ENCODE data around the gene ITGA11.
A peak's percentile ranks its signal among the peaks of the same experiment; 100 is the strongest.

The ITGA11 gene, protein sequence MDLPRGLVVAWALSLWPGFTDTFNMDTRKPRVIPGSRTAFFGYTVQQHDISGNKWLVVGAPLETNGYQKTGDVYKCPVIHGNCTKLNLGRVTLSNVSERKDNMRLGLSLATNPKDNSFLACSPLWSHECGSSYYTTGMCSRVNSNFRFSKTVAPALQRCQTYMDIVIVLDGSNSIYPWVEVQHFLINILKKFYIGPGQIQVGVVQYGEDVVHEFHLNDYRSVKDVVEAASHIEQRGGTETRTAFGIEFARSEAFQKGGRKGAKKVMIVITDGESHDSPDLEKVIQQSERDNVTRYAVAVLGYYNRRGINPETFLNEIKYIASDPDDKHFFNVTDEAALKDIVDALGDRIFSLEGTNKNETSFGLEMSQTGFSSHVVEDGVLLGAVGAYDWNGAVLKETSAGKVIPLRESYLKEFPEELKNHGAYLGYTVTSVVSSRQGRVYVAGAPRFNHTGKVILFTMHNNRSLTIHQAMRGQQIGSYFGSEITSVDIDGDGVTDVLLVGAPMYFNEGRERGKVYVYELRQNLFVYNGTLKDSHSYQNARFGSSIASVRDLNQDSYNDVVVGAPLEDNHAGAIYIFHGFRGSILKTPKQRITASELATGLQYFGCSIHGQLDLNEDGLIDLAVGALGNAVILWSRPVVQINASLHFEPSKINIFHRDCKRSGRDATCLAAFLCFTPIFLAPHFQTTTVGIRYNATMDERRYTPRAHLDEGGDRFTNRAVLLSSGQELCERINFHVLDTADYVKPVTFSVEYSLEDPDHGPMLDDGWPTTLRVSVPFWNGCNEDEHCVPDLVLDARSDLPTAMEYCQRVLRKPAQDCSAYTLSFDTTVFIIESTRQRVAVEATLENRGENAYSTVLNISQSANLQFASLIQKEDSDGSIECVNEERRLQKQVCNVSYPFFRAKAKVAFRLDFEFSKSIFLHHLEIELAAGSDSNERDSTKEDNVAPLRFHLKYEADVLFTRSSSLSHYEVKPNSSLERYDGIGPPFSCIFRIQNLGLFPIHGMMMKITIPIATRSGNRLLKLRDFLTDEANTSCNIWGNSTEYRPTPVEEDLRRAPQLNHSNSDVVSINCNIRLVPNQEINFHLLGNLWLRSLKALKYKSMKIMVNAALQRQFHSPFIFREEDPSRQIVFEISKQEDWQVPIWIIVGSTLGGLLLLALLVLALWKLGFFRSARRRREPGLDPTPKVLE

DNA sequence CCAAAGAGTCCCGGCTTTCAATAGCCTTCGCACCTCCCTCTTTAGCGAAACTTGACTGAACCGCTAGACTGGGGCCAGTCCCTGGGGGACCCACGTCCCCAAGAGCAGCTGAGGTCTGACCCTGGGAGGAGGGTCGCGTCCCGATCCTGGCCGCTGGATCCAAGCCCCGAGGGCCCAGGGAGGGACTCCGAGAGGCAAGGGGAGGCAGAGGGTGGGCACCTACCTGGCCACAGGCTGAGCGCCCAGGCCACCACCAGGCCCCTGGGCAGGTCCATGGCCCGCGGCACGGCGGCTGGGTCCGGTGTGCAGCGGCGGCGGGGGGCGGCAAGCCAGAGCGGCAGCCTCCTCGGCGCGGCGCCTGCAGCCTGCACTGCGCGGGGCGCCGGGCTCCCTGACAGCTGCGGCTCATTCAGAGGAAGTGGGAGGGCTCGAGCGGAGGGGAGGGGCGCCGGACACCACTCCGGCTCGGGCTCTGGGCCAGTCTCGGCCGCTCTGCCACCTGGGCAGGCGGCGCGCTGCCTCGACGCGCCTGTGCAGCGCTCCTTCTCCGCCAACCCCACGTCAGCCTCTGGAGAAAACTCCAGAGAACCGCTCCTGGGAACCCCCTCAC lies at the start of gene ITGA11:
Gene ITGA11, minus strand, starts transcription at position 372 of the 610 bp plus-strand sequence. Its CDS starts 97 bp downstream, at position 275.
- TF ChIP-seq, protein P1, sequence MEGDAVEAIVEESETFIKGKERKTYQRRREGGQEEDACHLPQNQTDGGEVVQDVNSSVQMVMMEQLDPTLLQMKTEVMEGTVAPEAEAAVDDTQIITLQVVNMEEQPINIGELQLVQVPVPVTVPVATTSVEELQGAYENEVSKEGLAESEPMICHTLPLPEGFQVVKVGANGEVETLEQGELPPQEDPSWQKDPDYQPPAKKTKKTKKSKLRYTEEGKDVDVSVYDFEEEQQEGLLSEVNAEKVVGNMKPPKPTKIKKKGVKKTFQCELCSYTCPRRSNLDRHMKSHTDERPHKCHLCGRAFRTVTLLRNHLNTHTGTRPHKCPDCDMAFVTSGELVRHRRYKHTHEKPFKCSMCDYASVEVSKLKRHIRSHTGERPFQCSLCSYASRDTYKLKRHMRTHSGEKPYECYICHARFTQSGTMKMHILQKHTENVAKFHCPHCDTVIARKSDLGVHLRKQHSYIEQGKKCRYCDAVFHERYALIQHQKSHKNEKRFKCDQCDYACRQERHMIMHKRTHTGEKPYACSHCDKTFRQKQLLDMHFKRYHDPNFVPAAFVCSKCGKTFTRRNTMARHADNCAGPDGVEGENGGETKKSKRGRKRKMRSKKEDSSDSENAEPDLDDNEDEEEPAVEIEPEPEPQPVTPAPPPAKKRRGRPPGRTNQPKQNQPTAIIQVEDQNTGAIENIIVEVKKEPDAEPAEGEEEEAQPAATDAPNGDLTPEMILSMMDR (IDR thresholded peaks at IDR 0.05; ENCODE audit: low read depth, low read length, missing control alignments): no peak
- no peak for DNase-seq (ENCODE audit: extremely low read depth, low read depth)
- peak within 1 kb of the TSS; percentile 56 for H3K4me3 ChIP-seq (replicated peaks; ENCODE audit: low read depth, low read length)

DNA sequence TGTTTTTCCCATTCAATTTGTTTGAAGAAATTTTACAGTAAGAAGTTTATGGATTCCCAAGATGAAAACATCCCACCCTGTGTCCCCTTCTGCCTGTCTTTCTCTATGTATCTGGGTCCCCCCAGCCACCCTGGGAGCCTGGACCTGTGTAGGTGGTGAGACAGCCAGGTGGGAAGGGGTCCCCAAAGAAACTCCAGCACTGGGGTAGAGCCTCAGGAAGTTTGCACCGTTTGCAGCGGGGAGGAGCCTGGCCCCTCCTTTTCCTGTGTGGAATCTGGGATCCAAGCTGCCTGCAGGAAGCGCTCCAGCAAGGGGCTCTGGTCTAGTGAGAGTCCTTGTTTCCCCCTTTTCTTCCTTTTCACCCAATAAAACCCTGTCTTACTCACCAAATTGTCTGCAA lies 49.4 kb upstream of the ITGA11 start:
- TF ChIP-seq, protein P1 (IDR thresholded peaks at IDR 0.05; ENCODE audit: low read depth, low read length, missing control alignments): no peak
- H3K4me3 ChIP-seq (replicated peaks; ENCODE audit: low read depth, low read length): no peak overlapping the region
- no peak for DNase-seq (ENCODE audit: extremely low read depth, low read depth)

DNA sequence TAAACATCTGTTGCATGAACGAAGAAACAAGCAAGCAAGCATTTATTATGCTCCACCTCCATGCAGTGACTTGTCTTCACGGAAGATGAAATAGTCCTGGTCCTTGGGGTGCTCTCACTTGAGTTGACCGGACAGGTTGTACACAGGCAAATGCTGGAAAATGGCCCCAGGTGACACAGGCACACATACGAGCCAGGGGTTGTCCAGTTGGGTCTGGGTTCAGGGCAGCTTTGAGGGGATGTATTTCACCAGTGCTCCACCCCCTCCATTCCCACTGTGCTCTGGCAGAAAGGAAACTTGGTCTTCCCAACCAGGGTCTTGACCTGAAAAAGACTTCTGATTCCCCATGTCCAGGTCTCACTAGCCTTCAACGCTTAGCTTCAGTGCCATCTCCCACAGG lies 48.3 kb upstream of the ITGA11 start:
- DNase-seq (ENCODE audit: extremely low read depth, low read depth): no peak
- H3K4me3 ChIP-seq (replicated peaks; ENCODE audit: low read depth, low read length): no peak overlapping the region
- TF ChIP-seq, protein P1 (IDR thresholded peaks at IDR 0.05; ENCODE audit: low read depth, low read length, missing control alignments): no peak

DNA sequence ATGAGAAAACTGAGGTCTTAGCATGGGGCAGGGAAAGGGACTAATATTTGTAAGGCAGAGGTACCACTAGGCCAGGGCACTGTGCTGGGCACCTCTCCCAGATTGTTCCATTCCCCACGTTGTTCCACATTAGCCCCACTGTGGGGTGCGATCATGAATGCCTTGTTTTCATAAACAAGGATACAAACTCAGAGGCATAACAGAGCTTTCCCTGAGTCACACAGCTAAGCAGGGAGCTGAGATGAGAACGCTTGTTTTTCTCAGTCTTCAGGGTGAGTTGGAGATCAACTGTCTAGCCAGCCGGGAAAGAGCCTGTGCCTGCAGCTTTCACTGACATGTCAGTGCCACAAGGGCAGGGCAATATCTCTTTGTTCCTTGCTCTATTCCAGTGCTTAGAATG lies 47.9 kb upstream of the ITGA11 start:
- no peak for DNase-seq (ENCODE audit: extremely low read depth, low read depth)
- no peak overlapping the region for H3K4me3 ChIP-seq (replicated peaks; ENCODE audit: low read depth, low read length)
- TF ChIP-seq, protein P1 (IDR thresholded peaks at IDR 0.05; ENCODE audit: low read depth, low read length, missing control alignments): no peak

DNA sequence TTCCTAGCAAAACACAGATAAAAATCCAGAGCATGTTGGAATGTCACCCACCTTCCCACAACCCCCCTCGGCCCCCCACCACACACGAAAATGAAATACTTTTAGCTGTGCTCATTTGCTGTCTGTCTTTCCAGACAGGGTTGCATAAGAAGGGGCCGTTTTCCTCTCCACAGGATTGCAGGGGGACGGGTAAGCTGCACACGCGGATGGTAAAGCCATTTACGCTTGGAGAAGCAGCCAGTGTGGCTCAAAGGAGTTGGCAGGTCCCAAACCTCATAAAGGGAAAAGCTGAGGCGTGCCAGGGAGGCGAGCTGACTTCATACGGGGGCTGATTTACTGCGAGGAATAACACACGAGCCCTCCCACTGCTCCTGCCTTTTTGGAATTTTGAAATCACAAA lies 47.4 kb upstream of the ITGA11 start:
- no peak overlapping the region for H3K4me3 ChIP-seq (replicated peaks; ENCODE audit: low read depth, low read length)
- TF ChIP-seq, protein P1 (IDR thresholded peaks at IDR 0.05; ENCODE audit: low read depth, low read length, missing control alignments): no peak
- DNase-seq (ENCODE audit: extremely low read depth, low read depth): no peak

DNA sequence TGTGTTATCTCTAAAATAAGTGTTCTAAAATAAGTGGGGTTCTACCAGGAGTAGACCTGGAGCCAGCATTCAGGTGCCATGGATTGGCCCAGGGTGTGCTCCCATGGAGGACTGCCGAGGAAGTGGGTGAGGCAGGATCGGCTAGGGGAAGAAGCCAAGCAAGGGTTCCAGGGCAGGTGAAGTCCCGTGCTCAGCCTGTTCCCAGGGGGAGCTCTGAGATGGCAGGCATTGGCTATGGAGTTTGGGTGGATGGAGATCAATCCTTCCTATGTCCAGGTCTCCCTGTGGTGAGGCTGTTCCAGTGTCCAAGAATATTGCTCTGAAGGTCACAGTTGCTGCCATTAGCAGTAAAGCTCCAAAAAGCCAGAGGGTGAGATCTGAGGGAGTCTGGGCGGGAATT lies 46.9 kb upstream of the ITGA11 start:
- no peak for DNase-seq (ENCODE audit: extremely low read depth, low read depth)
- H3K4me3 ChIP-seq (replicated peaks; ENCODE audit: low read depth, low read length): no peak overlapping the region
- TF ChIP-seq, protein P1 (IDR thresholded peaks at IDR 0.05; ENCODE audit: low read depth, low read length, missing control alignments): no peak

All from HFF-Myc (cell line).